AG09309 (cell line): ENCODE measurements around the gene EXOC4.

Experiments
- DNase-seq: peaks from one replicate; pipeline ENCODE4 v3.0.0-alpha.2; 2010; ENCODE audit warnings: low read depth
- H3K4me3 ChIP-seq: 2 replicates; pipeline ENCODE4 v1.5.1; 2011; ENCODE audit warnings: mild to moderate bottlenecking, low read depth, low read length, moderate library complexity; ENCODE audit not compliant: control insufficient read depth
- CTCF ChIP-seq: IDR thresholded peaks from 2 replicates; pipeline ENCODE4 v1.5.1; 2011; ENCODE audit warnings: mild to moderate bottlenecking, low read depth, low read length, inconsistent platforms; ENCODE audit not compliant: insufficient read depth, control insufficient read depth; ENCODE audit errors: missing control alignments

EXOC4 gene

GRCh38 chr7:133233142-133233541 is 19.7 kb upstream of the EXOC4 start:
- no peak for DNase-seq
- no peak for TF ChIP-seq CTCF
- H3K4me3 ChIP-seq, result no peak overlapping the region

GRCh38 chr7:133234961-133235875 is 17.7 kb upstream of the EXOC4 start:
- TF ChIP-seq CTCF, result no peak
- no peak overlapping the region for H3K4me3 ChIP-seq
- DNase-seq, result no peak

GRCh38 chr7:133237545-133237944 is 15.3 kb upstream of the EXOC4 start:
- no peak overlapping the region for H3K4me3 ChIP-seq
- DNase-seq, result no peak
- TF ChIP-seq CTCF, result no peak

GRCh38 chr7:133240302-133240701 is 12.6 kb upstream of the EXOC4 start:
- H3K4me3 ChIP-seq, result no peak overlapping the region
- TF ChIP-seq CTCF, result no peak
- DNase-seq, result no peak

GRCh38 chr7:133246558-133246957 is 6.3 kb upstream of the EXOC4 start:
- no peak for DNase-seq
- no peak for TF ChIP-seq CTCF
- no peak overlapping the region for H3K4me3 ChIP-seq

GRCh38 chr7:133248901-133249300 is 4.0 kb upstream of the EXOC4 start:
- no peak for DNase-seq
- TF ChIP-seq CTCF, result no peak
- H3K4me3 ChIP-seq, result no peak overlapping the region
